Epidermal melanocyte (primary cell): ENCODE results near the gene KYNU.
"Not testable (repeated sequence)": the region's sequence is repeated elsewhere in the genome, so short reads cannot be mapped to it uniquely, and the experiment has no call there.

ENCODE experiments used
- DNase-seq: peaks from one replicate; pipeline ENCODE4 v3.0.0; 2011; ENCODE audit warnings: low spot score; ENCODE audit not compliant: insufficient read length

KYNU gene

DNA sequence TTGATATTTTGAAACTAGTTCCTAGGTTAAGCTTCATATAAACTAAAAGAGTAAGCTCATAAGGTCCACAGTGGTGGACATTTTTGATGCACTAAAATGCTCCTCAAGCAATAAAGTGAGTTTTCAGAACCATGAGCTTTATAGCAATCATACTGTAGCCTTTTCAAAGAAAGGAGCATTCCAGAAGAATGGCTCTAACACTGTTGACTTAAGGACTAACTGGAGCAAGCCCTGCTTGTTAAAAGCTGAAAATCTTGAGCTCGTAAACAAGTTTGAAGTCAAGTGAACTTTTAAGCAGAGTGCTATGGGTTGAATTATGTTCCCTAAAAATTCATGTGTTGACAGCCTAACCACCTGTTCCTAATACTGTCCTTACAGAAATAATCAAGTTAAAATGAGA lies 38.0 kb downstream of the KYNU start:
- no peak for DNase-seq

GRCh38 chr2:142918624-142919023 lies 41.2 kb downstream of the KYNU start:
- no peak for DNase-seq

- DNase-seq: no peak
Measured at GRCh38 chr2:142920571-142920970, 43.1 kb downstream of the KYNU start.

DNA sequence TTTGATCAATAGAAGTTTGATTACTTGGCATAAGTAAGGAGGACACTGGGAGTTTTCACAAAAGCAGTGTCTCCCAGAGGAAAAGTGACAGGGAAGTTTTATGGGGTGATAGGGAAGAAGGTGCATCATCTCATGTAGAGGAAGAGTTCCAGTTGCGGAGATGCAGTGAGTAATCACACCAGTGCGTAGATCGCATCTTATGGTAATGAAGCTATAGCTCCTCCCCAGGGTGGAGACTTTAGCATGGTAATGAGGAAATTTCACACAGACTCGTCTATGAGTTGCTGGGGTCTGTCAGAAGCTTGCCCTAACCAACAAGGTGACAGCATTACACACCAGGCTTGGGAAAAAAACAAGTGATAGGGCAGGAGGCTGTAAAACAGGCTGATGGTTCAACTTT lies 49.0 kb downstream of the KYNU start:
- no peak for DNase-seq

DNA sequence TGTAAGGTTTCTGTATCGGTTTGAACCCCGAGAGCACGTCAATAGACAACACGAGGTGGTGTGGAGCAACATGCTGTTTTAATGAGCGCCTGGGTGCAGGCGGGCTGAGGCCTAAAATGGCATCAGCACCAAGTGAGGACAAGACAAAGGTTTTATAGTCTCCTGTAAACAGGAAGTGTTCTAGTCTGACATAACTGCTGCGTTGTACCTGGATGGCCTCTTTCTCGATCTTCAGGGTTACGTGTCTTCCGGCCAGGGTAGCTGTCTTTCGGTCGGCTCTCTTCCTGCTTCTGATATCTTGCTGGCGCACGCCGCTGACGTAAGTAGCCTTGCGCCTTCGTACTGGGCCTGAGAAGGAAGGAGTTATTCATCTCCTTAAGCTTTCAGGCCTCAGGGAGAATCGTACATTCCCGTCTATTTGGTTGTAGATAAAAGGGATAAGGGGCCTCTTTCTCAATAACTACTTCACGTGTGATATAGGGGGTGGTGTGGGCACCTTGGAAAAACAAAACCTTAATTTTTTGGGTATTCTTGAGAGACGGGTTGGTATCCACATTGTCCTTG lies 53.5 kb downstream of the KYNU start:
- no peak for DNase-seq

- DNase-seq: no peak
Measured at GRCh38 chr2:142933916-142934315, 56.5 kb downstream of the KYNU start.

DNA sequence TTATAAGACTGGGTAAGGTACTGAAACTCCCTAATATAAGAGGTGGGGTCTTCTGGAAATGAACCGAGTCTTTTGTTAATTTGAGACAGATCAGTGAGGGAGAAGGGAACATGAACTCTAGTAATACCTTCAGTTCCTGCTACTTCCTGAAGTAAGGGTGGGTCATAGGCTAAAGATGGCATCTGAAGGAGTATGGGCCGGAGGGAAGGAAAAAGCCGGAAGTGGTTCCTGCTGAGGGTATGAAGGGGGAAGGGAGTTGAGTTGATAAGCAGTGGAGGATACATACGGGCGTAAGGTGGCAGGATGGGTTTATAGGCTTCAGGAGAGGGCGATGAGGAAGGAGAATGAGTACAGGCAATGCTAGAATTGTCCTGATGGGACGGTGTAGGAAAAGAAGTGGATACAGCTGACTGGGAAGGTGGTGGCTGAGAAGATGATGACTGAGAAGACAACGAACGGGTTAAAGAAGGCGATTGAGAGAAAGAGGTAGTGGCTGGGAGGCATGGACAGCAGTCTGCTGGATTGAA lies 58.2 kb downstream of the KYNU start:
- no peak for DNase-seq

DNA sequence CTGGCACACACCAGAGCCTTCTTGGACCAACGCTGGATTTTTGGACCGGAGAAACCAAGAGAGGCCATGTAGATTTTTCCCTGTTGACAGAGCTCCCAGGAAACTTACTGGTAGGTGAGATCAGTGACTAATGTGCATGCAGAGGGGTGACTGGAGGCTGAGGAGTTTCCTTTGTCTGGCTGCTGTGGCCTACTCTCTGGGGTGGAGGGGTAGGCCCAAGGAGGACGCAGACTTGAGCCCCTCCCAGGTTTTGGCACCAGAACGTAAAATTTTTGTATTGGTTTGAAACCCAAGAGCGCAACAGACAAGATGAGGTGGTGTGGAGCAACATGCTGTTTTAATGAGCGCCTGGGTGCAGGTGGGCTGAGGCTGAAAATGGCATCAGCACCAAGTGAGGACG lies 59.2 kb downstream of the KYNU start:
- no peak for DNase-seq

DNA sequence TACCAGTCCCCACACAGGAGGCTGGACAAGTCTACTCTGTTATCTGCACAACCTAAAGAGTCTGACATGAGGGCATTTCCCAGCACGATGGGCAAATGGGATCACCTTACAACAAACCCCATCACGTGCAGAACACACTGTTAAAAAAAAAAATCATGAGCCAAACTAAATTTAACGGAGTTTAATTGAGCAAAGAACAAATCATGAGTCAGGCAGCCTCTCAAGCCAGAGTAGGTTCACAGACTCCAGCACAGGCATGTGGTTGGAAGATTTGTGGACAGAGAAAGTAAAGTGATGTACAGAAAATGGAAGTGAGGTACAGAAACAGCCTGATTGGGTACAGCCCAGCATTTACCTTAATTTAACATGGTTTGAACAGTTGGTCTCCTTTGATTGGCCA lies 59.9 kb downstream of the KYNU start:
- no peak for DNase-seq

- no peak for DNase-seq
Measured at GRCh38 chr2:142938240-142938639, 60.8 kb downstream of the KYNU start.

DNA sequence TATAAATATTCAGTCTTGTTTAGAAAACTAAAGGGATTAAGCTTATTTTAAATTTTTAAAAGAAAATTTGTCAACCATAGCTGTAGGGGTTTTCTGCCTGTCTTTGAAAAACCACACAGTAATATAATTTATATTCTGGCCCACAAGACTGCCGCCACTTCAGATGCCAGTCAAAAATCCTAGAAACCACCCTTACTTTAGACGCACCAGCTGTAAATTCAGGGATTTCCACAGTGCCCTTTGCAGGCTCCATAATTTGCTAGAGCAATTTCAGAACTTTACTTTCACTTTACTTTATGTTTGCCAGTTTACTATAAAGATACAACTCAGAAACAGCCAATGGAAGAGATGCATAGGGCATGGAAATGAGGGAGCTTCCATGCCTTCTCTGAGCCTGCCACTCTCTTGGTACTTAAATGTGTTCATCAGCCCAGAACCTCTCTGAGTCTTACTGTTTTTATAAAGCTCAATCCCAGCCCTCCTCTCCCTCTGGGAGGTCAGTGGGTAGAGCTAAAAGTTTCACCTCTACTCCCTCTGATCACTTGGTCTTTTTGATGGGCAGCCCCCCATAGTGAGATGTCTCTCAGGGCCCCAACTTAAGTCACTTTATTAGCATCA lies 63.3 kb downstream of the KYNU start:
- no peak for DNase-seq

DNA sequence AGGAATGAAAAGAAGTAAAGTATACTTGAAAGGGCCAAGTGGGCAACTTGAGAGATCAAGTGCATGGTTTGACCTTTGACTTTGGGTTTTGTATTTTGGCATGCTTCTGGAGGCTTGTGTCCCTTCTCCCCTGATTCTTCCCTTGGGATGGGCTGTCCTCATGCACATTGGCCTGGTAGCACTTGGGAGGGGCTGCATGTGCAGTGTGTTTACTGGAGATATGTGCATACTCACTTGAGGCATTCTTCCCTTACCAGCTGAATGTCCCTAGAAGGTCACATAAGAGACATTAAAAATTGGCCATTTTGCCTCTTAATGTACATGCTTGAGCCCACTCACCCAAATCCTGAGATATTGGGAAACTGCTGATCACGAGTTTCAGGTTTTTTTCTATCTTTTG lies 65.2 kb downstream of the KYNU start:
- DNase-seq: no peak

DNA sequence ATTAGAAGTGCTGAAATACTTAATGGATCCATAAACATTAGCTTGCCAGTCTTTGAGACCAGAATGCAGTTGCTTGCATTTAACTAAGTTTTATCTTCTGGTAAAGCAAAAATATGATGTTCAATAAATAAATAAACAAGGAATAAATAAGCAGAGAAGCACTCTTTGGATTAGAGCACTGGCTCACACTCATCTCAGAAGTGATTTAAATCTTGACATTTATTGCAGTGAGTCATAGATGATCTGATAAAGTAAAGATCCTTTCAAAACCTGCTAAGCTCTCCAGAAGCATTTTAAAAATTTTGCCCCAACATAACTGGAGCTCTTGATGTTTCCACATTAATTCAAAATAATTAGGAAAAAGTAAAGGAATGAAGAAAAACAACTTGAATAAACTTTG lies 66.8 kb downstream of the KYNU start:
- no peak for DNase-seq

- DNase-seq: no peak
Measured at GRCh38 chr2:142944721-142945120, 67.3 kb downstream of the KYNU start.

DNA sequence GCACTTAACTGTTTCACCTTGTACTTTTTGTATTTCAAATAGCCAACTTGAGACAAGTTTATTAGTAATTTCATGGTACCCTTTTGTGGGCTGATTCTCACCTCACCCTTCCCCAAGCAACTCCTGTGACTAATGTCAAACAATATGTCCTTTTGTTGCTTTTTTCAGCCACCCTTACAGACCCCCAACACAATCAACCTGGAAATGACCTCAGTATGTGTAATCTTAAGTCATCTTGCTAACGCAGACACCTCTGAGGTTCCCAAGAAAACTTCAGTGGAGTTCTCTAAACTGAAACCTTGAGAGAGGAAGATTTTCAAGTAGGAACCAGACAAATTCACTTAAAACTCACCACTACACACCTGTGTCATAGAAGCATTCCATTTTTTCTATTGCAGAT lies 69.5 kb downstream of the KYNU start:
- no peak for DNase-seq

GRCh38 chr2:142948723-142949122 lies 71.3 kb downstream of the KYNU start:
- DNase-seq: not testable (repeated sequence)

- DNase-seq: not testable (repeated sequence)
Measured at GRCh38 chr2:142950323-142950722, 72.9 kb downstream of the KYNU start.

DNA sequence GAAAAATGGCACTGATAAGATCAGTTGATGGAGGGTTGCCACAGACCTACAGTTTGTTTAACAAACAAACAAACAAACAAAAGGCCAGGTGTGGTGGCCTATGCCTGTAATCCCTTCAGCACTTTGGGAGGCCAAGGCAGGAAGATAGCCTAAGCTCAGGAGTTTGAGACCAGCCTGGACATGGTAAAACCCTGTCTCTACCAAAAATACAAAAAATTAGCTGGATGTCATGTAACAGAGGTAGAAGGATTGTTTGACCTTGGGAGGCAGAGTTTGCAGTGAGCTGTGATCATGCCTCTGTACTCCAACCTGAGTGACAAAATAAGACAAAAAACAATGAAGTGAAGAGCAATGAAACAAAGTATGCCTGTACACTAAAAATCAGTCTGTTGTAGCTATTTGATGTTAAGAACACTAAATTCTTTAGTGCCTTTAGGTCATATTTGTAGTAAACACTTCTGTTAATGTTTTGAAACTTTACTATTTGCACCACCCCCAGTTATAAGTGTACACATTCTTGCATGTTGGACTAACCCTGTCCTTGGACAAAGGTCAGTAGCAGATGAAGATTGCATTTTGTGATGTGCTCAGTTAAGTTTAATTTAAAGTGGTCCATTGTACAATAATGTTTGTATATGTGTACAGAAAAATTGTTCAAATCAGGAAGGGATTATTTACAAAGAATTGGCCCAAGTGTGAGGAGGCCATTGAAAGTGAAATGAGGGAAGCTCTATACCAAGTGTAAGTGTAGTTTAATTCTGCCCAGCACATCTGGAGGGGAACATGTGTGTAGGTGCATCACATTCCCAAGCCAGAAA lies 73.9 kb downstream of the KYNU start:
- DNase-seq: no peak

GRCh38 chr2:142952018-142952417 lies 74.6 kb downstream of the KYNU start:
- DNase-seq: no peak

DNA sequence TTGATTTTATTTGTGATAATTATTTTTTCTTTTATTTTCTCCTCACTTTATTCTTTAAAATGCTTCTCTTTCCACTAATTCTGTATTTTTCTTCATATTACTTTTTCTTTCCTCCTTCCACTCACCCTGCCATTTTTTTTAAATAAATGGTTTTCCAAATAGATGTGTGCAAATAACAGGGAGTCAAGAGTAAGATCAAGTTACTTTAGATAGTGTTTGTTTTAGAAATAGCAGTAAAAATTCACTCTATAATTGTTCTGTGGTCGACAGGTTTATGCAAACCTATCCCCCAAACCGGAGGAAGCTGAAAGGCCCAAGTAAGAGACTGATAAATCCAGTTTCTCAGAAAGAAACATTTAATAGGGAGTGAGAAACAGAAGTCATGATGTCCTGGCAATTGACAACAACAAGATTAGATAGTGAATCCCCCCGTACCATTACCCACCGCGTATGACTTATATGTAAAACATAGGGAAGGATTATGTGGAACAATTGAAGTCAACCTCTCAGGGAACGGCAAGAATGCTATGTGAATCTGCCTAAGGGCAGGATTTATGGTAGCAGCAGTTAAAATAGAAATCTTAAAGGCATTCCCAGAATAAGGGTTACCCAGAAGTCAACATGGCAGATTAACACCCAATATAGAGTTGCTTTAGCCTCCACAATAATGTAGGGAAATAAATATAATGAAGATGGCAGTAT lies 75.5 kb downstream of the KYNU start:
- no peak for DNase-seq

DNA sequence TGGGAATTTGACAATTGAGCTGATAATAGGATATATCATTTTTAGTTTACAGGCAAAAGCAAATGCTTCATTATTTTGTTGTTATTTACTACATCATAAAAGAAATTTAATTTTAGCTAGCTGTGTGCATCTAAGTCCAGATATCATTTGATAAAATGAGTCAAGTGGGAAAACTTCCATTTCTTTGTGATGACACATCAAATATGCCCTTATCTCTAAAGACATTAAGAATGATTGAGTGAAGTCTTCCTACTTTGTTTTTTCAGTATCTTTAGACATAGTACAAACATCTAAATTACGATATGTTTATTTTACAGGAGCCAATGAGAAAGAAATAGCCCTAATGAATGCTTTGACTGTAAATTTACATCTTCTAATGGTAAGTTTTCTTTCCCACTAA lies 77.0 kb downstream of the KYNU start:
- no peak for DNase-seq

- DNase-seq: no peak
Measured at GRCh38 chr2:142957144-142957543, 79.7 kb downstream of the KYNU start.
